Activated CD4-positive, CD25-positive, alpha-beta regulatory T cell (primary cell): ENCODE data around the gene ACOT7.

Experiments
- DNase-seq, 4 experiments: peaks; one replicate each; lab custom pipeline; 2025; lab: John Stamatoyannopoulos, UW

The ACOT7 gene

DNA sequence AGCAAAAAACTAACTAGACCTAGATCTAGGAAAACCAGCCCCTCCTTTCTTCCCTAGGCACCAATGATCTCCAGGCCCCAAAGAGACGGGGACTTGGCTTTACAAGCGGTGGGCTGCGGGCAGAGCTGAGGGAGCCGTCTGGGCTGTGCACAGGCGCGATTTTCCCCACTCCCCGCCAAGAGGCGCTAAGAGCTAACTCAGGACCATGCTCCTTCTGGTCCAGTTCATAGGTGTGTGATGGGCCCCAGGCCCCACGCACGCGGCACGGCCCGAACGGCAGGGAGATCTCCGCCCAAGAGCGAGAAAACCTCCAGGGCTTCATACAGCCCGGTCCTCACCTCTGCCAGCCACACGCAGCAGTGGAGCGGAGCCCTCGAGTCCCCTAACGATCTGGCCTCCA lies 125.2 kb downstream of the ACOT7 start:
- DNase-seq = no peak

- DNase-seq = no peak
Measured at GRCh38 chr1:6267686-6268322, 125.8 kb downstream of the ACOT7 start.

- DNase-seq = no peak
Measured at GRCh38 chr1:6266641-6267040, 126.9 kb downstream of the ACOT7 start.

DNA sequence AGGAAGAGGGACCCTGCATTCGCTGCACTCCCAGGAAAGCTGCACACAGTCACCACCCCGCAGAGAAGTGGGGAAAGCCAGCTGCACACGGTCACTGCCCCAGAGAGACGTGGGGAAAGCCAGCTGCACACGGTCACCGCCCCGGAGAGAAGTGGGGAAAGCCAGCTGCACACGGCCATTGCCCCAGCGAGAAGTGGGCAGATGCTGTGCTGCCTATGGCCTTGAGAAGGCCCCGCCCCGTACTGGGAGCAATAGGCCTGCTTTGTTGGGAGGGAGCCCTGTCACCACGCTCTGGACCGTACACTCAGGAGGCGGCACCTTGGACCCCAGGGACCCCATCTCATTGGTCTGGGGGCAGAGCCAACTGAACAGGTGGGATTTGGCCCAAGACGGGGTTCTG lies 128.4 kb downstream of the ACOT7 start:
- DNase-seq = no peak

GRCh38 chr1:6263716-6264115 lies 129.9 kb downstream of the ACOT7 start:
- no peak for DNase-seq

DNA sequence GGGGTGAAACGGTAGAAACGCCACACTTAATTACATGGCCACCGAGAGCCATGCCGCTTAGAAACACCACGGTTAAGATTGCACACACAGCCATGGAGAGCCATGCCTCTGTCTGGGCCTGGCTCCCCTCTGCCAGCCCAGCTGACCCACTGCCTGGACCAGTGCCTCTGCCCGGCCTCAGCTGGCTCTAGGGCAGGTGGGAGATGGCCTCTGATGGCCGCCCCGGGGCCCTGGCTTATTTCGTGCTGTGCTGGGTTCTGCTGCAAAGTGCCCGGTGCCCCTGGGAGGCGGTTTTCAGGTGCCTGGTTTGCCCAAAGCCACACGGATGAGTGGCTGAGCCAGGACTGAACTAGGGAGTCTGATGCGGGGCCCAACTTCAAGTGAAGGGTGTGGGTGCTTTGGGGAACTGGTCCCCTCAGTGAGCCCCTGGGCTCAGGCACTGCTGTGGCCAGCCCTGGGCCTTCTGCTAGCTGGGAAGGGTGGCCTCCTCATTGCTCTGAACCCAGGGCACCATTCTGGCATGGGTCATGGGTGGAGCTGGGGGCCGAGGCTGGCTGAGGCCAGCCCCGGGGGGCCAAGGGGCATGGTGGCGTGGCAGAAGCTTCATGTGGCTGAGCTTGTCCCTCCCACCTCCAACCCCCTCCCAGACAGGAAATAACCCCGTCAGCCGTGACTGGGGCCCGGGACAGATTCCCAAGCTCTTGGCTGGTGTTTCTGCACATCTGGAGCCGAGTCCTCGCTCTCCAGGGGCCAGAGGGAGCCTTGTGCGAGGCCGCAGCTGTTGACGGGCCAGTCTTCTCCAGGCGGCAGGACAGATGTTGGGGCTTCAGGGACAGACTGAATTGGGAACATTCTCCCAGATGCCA lies 130.8 kb downstream of the ACOT7 start:
- DNase-seq = no peak

DNA sequence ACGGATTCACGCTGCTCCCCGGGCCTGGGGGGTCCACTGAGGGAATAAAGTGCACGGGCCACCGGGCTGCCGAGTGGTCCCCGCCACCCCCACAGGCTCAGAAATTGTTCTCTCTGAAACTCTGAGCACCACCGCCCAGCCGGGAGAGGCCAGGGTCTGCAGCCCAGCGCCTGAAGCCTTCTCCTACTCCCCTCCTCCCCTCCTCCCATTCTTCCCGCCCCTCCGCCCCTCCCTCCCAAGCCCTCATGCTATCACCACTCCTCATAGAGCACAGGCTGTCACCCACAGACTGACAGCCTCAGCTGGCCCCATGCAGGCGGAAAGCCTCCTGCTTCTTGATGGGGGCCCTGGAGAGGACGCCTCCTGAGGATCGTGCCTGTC lies 132.0 kb downstream of the ACOT7 start:
- DNase-seq = no peak

DNA sequence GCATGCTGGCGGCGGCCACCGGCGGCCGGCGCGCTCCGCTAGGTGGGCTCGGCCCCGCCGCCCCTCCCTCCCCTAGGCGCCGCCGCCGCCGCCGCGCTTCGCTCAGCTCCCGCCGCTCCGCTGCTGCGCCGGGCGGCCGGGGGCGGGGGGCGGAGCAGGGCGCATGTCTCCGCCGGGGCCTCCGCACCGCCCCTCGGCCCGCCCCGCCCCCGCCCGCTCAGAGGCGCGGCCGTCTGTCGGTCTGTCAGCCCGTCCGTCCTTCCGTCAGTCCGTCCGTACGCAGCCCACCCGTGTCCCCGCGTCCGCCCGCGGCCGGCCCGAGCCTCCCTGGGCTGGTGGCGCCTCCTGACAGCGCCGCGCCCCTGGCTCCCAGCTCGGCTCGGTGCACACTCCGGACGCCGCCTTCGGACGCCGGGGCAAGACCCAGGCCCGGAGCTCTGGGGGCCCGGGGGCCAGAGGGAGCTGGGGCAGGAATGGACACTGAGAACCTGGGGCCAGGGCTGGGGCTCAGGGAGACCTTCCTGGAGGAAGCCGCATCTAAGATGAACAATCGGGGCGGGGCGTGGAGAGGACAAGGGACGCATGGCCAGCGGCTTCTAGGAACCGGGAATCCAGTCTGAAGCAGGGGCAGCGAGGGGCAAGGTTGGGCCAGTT lies 132.5 kb downstream of the ACOT7 start, which contains the start of gene GPR153:
Gene GPR153 (minus strand): TSS at position 138 of the 654 bp plus-strand sequence. CDS start 6,193 bp downstream, outside the sequence.
- peak in 2 of 4 experiments; percentile 11 to 19 for DNase-seq

- DNase-seq = no peak
Measured at GRCh38 chr1:6260433-6260934, 133.1 kb downstream of the ACOT7 start.

- DNase-seq = peak; percentile 45 to 54 (median 48)
Measured at GRCh38 chr1:6259491-6260362, 133.8 kb downstream of the ACOT7 start.

- DNase-seq = no peak
Measured at GRCh38 chr1:6258675-6259074, 134.9 kb downstream of the ACOT7 start.

GRCh38 chr1:6257541-6258069 lies 136.0 kb downstream of the ACOT7 start:
- no peak for DNase-seq

DNA sequence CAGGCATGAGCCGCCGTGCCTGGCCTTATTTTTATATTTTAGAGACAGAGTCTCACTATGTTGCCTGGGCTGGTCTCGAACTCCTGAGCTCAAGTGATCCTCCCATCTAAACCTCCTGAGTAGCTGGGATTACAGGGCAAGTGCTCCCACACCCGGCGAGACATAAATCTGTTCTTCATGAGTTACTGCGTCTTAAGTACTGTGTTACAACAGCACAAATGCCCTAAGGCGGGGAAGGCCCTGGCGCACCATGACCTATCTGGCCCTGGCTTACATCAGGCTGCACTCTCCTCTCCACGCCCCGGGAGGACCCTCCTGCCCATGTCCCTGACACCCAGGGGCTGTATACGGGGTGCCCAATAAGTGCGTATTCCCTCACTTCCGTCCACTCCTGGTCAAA lies 136.9 kb downstream of the ACOT7 start:
- DNase-seq = no peak

DNA sequence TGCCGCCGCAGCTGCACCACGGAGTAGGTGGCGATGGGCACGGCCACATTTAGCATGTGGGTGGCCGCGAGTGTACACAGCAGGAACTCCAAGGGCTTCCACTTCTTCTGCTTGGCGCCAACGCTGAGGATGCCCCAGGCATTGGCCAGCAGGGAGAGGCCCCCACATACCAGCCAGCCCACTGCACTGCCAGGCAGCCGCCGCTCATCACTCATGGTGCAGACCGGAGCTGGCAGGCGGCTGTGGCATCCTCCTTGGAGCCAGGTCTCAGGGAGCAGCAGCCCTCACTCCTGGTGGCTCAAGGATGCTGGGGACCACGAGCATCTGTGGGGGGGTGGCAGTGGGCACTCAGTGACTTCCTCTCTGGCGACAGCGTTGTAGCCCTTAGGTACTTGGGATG lies 138.9 kb downstream of the ACOT7 start:
- DNase-seq = no peak

- DNase-seq = no peak
Measured at GRCh38 chr1:6253380-6253779, 140.2 kb downstream of the ACOT7 start.

GRCh38 chr1:6252374-6252710 lies 141.2 kb downstream of the ACOT7 start:
- DNase-seq = no peak

DNA sequence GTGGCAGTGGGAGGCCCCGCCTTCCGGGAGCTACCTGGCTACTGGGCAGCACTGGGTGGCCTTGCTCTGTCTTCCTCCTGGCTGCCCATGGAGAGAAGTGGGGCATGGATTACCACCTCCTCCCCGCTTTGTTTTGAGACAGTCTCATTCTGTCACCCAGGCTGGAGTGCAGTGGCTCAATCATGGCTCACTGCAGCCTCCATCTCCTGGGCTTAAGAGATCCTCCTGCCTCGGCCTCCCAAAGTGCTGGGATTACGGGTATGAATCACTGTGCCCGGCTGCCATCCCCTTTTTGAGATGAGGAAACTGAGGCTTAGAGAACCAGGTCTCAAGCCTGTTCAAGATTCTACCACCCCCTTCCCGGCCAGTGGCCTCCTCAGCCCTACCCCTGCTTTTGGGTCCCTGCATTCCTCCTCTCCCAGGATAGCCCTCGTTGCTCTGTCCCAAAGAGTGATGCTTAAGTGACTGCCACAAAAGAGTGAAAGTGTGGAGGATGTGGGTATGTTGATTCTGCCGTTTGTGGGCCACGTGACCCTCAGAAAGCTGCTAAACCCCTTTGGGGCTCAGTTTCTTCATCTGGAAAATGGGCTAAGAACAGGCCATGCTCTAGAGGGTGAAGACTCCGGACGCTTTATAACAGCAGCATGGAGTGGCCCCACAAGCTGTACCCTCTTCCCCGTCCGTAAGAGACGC lies 141.7 kb downstream of the ACOT7 start:
- no peak for DNase-seq

- DNase-seq = no peak
Measured at GRCh38 chr1:6251233-6251632, 142.3 kb downstream of the ACOT7 start.

DNA sequence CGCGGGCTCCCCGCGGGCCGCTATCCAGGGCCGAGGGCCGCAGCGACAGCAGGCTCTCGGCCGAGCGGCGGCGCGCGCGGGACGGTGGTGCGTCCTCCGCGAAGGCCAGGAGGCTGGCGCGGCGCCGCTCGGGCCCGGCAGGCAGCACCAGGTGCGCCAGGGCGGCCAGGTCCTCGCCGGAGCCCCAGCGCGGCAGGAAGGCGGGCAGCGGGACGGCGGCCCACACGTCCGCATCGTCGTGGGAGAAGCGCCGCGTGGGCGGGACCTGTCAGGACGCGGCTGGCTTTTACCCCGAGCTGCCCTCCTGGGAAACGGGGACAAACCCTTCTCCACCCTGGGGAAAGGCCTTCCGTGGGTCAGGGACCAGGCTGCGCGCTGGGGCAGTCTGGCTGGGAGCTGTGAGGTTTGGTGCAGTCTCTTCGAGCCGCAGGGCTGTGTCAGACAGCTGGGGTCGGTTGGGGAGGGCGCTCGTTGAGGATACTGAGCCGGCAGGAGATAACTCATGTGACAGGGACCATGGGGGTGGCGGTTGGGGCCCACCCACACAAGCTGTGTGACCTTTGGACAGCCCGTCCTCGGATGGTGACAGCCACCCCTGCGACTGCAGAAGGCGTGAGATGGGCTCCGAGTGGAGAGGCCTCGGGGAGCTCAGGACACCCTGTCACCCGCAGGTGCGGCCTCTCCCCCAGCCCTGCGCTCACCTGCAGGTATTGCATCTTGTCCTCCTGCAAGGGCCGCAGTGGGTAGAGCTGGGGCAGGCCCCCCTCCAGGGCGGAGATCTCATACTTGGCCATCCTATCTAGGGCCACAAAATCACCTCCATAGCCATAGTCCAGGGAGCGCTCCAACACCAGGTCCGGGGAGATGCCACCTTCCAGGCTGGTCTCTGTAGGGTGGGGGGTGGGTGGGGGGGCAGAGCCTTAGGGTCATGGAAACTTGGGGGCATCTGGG lies 143.6 kb downstream of the ACOT7 start:
- no peak for DNase-seq
